Activated T-cell treated with anti-CD3 and anti-CD28 coated beads for 4 hours (primary cell): Measurements from ENCODE around the gene TTC21B.

Experiments
- DNase-seq: peaks from one replicate; pipeline ENCODE4 v3.0.0-alpha.2; 2020

The TTC21B gene

GRCh38 chr2:165920748-165921147, 32.8 kb downstream of the TTC21B start:
- no peak for DNase-seq

GRCh38 chr2:165913636-165914035, 39.9 kb downstream of the TTC21B start:
- no peak for DNase-seq

- DNase-seq, result no peak
Measured at GRCh38 chr2:165911981-165912380, 41.6 kb downstream of the TTC21B start.

GRCh38 chr2:165911231-165911630, 42.3 kb downstream of the TTC21B start:
- no peak for DNase-seq

- no peak for DNase-seq
Measured at GRCh38 chr2:165909466-165909865, 44.1 kb downstream of the TTC21B start.

DNA sequence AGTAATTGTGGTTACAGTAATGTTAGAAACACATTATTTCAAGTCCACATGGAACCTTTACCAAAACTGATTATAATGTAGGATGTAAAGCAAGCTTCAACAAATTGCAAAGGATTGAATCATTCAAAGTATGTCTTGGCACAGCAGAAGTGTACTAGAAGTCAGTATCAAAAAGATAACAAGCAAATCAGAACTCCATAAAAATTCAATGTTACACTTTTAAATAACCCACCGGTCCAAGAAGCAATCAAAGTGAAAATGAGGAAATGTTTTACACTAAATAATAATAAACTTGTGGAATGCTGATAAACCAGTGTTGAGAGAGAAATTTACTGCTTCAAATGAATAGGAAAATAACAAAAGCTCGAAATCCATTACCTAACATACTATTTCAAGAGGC, 47.7 kb downstream of the TTC21B start:
- no peak for DNase-seq

DNA sequence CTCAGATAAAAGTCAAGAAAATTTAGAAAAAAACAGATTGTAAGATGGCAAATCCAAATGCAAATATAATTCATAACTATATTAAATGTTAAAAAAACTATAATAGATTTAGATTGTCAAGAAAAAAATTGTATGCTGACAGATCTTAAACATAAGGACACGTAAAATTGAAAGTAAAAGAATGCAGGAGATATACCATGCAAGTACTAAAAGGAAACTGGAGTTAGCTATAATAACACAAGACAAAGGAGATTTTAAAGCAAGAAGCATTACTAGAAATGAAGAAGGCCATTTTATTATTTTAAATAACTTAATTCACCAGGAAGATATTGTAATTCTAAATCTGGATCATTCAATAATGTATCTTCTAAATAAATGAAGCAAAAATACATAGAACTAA, 48.3 kb downstream of the TTC21B start:
- DNase-seq, result no peak

- no peak for DNase-seq
Measured at GRCh38 chr2:165904432-165904831, 49.1 kb downstream of the TTC21B start.

DNA sequence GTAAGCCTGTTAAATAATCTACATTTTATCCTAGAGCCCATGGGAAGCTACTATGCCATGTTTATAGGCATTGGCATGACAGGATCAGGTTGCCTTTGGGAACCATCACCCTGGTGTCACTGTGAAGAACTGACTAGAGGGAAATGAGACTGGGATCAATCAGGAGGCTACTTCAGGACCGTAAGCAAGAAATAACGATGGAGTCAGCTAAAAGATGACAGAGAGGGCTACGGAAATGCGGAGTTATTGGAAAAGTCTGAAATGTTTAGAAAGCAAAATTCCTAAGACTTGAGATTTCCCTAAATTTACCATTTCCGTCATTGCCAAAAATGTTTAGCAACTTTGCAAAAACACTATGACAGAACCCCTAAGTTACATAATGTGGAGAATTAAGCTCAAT, 50.2 kb downstream of the TTC21B start:
- DNase-seq, result no peak

- no peak for DNase-seq
Measured at GRCh38 chr2:165902934-165903333, 50.6 kb downstream of the TTC21B start.

DNA sequence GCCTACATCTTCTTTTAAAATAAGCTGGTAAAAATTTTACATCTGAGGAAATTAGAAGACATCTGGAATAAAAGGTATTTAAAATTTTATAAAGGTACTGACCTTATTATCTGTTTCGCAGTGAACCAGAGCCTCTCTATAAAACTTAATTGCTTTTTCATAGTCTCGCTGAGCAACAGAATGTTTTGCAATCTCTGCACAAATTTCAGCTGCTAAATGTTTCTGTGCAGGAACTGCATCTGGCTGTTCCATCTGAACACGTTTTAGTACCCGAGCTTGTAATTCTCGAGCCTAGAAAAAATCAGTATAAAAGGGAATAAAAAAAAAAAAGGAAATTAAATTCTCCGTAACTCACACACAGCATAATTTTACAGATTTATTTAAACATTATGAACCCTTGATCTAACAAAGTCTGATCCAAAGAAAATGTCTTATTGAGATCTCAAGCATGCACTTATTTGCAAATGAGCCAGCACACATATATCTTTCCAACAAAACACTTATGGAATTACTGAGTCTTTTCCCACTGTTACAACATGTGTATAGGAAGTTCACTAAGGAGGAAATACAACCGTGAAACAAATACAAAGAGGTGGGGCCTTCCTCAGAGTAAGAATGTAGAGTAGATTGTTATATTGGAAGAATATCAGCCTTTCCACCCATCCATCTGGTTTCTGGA, 51.8 kb downstream of the TTC21B start:
- no peak for DNase-seq

- DNase-seq, result no peak
Measured at GRCh38 chr2:165899311-165899710, 54.3 kb downstream of the TTC21B start.

DNA sequence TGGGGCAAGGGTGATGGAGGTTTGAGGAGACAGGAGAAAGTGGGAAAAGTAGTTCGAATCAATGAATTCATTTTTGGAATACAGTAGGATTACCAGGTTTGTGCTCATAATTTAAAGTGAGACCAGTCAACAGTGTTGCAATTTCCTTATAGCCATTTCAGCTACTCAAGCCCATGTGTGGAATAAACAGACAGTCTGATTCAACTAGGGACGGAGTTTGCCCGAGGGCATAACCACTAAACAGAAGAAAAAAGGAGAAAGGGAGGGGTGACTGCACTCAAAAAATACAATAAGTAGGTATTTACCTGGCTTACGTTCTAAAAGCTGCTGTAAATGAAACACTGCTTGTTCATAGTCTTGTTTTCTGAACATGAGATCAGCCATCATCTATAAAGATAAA, 55.2 kb downstream of the TTC21B start:
- no peak for DNase-seq

DNA sequence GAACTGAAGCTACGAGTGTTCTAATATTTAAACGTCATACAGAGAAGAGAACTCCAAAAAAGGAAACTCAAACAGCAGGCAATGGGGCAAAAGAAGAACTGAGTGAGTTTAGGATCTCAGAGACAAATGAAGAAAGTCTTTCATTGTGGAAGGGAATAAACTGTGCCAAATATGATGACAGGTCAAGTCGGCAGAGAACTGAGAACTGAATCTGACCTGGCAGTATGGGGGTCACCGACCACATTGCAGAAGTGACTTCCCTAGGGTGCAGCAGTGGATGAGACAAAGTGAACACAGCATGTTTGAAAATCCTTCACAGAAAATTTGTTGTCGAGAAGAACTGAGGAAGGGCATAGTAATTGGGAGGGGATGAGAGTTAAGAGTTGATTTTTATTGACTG, 55.9 kb downstream of the TTC21B start:
- DNase-seq, result no peak

GRCh38 chr2:165897074-165897473, 56.5 kb downstream of the TTC21B start:
- DNase-seq, result no peak

GRCh38 chr2:165895974-165896373, 57.6 kb downstream of the TTC21B start:
- DNase-seq, result no peak

GRCh38 chr2:165893556-165893955, 60.0 kb downstream of the TTC21B start:
- DNase-seq, result no peak

DNA sequence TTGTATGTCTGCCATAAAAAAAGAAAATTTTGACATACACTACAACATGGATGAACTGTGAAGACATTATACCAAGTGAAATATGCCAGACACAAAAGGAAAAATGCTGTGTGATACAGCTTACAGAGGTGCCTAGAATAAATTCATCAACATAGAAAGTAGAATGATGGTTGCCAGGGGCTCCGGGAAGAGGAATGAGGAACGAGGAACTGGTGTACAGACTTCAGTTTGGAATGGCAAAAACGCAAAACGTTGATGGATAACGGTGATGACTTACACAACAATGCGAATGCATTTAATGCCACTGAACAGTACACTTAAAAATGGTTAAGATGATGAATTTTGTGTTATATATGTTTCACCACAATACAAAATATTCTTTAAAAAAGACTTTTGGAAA, 61.0 kb downstream of the TTC21B start:
- no peak for DNase-seq

DNA sequence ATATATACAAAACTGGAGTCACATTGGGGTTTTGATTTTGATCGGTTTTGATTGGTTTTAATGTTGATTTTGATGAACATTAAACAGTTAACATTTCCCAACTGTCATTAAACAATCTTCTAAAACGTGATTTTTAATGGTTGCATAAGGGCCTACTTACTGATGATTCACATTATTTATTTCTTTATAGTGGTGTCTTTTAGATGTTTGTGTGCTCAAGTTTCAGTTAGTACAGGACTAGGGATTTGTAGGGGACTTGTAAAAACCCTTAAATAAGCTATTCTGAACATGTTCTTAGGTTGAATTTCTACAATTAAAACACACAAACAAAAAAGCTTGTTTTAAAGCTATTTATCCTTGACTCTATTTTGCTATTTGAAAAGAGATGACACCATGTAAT, 61.6 kb downstream of the TTC21B start:
- DNase-seq, result no peak

- DNase-seq, result no peak
Measured at GRCh38 chr2:165891345-165891744, 62.2 kb downstream of the TTC21B start.

GRCh38 chr2:165889798-165890197, 63.8 kb downstream of the TTC21B start:
- DNase-seq, result no peak

- no peak for DNase-seq
Measured at GRCh38 chr2:165889158-165889557, 64.4 kb downstream of the TTC21B start.

DNA sequence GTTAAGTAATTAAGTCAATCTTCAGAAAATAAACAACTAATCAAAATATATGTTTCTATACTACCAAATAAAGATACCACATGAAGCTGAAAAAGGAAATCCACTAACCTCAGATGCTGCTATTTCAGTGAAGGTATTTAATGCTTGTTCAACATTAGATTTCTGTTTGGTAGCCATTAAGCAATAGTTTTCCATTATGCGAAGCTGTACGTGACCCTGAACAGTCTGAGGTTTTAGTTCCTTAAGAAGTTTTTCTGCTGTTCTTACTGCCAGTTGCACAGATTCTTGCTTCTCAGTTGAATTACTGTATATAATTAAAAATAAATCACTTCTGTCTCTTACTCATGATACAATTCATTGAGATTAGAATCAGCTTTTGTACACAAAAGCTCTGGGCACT, 65.4 kb downstream of the TTC21B start:
- no peak for DNase-seq

DNA sequence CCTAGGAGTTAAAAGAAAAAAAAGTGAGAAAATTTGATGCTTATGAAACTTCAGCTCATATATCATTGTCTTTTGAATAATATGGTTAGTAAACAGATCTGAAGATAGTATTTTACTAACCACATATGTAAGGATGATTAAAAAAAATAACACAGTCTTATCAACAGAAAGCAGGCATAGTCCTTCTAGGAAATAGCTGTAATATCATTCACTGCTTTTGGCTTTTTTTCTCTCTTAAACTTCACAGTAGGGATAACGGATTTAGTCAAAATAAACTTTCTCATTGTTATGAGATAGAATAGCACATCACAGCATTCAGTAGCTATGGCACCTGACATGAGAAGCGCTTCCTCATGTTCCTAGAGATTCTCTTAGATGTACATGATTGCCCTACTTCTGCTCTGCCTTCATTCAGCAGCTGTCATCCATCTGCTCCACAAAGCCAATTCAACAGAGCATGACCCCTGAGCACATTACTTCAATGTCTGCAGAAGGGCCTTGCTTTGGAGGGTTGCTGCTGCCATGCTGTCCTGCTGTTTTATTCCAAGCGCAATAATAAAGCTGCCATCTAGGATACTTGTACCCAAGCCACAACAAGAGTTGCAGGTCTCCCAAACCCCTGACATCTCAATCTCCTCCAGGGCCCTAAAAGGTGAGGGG, 67.0 kb downstream of the TTC21B start:
- DNase-seq, result no peak
